Measurements from ENCODE around the gene RHOJ.

- TF ChIP-seq CTCF (IDR thresholded peaks at IDR 0.05; ENCODE audit: control extremely low read depth in 1 of 3, insufficient read depth in 1 of 3, low read depth in 1 of 3, low read length in 3 of 3) = no peak
- TF ChIP-seq POLR2AphosphoS5 (IDR thresholded peaks at IDR 0.05; ENCODE audit: low read depth, low read length) = no peak
- no peak for TF ChIP-seq JUN (IDR thresholded peaks at IDR 0.05; ENCODE audit: low read depth, low read length)
- no peak for TF ChIP-seq RAD21 (IDR thresholded peaks at IDR 0.05 in 1 of 2, conservative IDR thresholded peaks at IDR 0.05 in 1 of 2; ENCODE audit: low read depth in 2 of 2, low read length in 2 of 2)
Observed at GRCh38 chr14:63231766-63232165, 27.5 kb downstream of the RHOJ start.

Data from H1 (cell line).